Measurements from ENCODE around the gene RHEB.
A peak's percentile ranks its signal among the peaks of the same experiment; 100 is the strongest.

The RHEB gene

DNA sequence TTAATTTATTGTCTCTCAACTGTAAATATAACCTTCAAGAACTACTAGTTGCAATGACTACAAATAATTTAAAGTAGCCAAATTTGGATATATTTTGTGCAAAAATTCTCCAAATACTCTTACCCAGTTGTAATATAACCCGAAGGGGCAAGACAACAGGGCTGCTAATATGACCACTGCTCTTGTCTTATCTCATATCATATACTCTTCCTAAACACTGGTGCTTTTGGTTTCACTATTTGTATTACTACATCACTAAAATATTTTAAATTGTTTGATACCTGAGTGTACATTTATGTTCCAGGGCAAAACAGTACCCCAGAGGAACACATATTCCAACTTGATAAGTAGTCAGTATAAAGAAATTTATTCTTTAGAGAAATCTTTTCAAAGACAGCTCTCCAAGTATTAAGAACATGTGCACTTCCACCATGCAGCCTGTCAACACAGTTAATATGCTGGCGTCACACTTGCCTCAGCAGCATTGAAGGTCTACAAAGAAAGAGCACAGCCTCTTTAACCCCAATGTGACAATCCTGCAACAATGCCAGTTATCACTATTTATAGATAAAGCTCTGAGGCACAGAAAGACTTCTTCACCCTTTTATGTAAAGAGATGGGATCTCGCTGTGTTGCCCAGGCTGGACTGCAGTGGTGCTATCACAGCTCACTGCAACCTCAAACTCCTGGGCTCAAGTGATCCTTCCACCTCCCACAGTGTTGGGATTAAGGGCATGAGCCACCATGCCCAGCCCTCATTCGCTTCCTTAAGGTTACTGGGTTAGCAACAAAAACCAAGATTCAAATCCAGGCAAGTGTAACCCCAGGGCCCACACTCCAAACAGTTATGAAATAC, 37.8 kb downstream of the RHEB start:
- no peaks in the 10 kb centered on the region for H3K27me3 ChIP-seq (ENCODE audit: low read depth, low read length)
- no peak overlapping the region for H3K4me3 ChIP-seq (ENCODE audit: low read length)
- peaks cover 10% of the 10 kb centered on the region for H3K4me1 ChIP-seq (ENCODE audit: low read length)
- TF ChIP-seq EZH2phosphoT487 (IDR thresholded peaks at IDR 0.05; ENCODE audit: low read depth) = no peak
- TF ChIP-seq, protein P1, sequence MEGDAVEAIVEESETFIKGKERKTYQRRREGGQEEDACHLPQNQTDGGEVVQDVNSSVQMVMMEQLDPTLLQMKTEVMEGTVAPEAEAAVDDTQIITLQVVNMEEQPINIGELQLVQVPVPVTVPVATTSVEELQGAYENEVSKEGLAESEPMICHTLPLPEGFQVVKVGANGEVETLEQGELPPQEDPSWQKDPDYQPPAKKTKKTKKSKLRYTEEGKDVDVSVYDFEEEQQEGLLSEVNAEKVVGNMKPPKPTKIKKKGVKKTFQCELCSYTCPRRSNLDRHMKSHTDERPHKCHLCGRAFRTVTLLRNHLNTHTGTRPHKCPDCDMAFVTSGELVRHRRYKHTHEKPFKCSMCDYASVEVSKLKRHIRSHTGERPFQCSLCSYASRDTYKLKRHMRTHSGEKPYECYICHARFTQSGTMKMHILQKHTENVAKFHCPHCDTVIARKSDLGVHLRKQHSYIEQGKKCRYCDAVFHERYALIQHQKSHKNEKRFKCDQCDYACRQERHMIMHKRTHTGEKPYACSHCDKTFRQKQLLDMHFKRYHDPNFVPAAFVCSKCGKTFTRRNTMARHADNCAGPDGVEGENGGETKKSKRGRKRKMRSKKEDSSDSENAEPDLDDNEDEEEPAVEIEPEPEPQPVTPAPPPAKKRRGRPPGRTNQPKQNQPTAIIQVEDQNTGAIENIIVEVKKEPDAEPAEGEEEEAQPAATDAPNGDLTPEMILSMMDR (IDR thresholded peaks at IDR 0.05; ENCODE audit: low read depth, low read length) = no peak
- H2AFZ ChIP-seq (ENCODE audit: low read depth, low read length) = no peak overlapping the region
- H3K36me3 ChIP-seq (replicated peaks; ENCODE audit: low read depth, low read length) = peaks cover 47% of the 10 kb centered on the region
- peaks cover 82% of the 10 kb centered on the region for H4K20me1 ChIP-seq (ENCODE audit: insufficient read depth, low read length)
- no peak overlapping the region for H3K9ac ChIP-seq (ENCODE audit: low read length)
- no peaks in the 10 kb centered on the region; the same call in 1 of the 2 replicates for H3K79me2 ChIP-seq (ENCODE audit: low read length)
- H3K27ac ChIP-seq (ENCODE audit: low read length) = no peak overlapping the region
- H3K4me2 ChIP-seq (ENCODE audit: low read length) = no peak overlapping the region
- H3K9me3 ChIP-seq (ENCODE audit: insufficient read depth, low read length) = no peaks in the 10 kb centered on the region

DNA sequence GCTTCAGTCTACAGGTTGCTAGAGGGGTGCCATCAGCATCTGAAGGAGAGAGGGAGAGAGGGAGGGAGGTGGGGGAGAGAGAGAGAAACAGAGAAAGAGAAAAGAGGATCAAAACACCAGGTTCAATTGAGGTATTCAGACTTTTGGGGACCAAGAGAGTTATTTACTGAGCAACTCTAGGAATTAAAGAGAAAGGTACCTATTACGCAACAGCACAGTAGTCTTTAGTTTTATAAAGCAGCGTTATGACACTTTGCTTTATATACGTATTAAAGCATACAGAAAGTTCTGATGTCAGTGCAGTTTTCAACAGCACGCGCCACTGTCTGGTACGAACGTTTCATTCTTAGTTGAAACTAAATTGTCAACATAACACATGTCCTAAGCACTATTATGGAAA, 41.8 kb downstream of the RHEB start:
- Histone ChIP-seq H3K9me3 (ENCODE audit: insufficient read depth, low read length) (peaks cover 9% of the 10 kb centered on the region; the same call in 1 of the 2 replicates), H3K36me3 (replicated peaks; ENCODE audit: low read depth, low read length) (peaks cover 41% of the 10 kb centered on the region), H3K79me2 (ENCODE audit: low read length) (peaks cover 3% of the 10 kb centered on the region; the same call in 1 of the 2 replicates), H2AFZ (ENCODE audit: low read depth, low read length) (no peak overlapping the region), H3K4me3 (ENCODE audit: low read length) (no peak overlapping the region), H3K9ac (ENCODE audit: low read length) (no peak overlapping the region), H3K27ac (ENCODE audit: low read length) (no peak overlapping the region), H4K20me1 (ENCODE audit: insufficient read depth, low read length) (peaks cover 88% of the 10 kb centered on the region), H3K27me3 (ENCODE audit: low read depth, low read length) (peaks cover 6% of the 10 kb centered on the region; the same call in 1 of the 2 replicates), H3K4me1 (ENCODE audit: low read length) (peaks cover 10% of the 10 kb centered on the region), H3K4me2 (ENCODE audit: low read length) (no peak overlapping the region)
- no peak for TF ChIP-seq EZH2phosphoT487 (IDR thresholded peaks at IDR 0.05; ENCODE audit: low read depth)
- TF ChIP-seq, protein P1 (IDR thresholded peaks at IDR 0.05; ENCODE audit: low read depth, low read length) = no peak

- Histone ChIP-seq H4K20me1 (ENCODE audit: insufficient read depth, low read length) (peaks cover 98% of the 10 kb centered on the region), H3K27ac (ENCODE audit: low read length) (no peak overlapping the region), H3K79me2 (ENCODE audit: low read length) (0 out of 2 replicates have a peak, but pooled peaks cover 3% of the 10 kb centered on the region), H2AFZ (ENCODE audit: low read depth, low read length) (no peak overlapping the region), H3K4me2 (ENCODE audit: low read length) (peak overlapping the region; percentile 65), H3K27me3 (ENCODE audit: low read depth, low read length) (peaks cover 27% of the 10 kb centered on the region), H3K4me3 (ENCODE audit: low read length) (peak overlapping the region; percentile 40), H3K9ac (ENCODE audit: low read length) (no peak overlapping the region), H3K36me3 (replicated peaks; ENCODE audit: low read depth, low read length) (peaks cover 61% of the 10 kb centered on the region), H3K9me3 (ENCODE audit: insufficient read depth, low read length) (peaks cover 9% of the 10 kb centered on the region; the same call in 1 of the 2 replicates), H3K4me1 (ENCODE audit: low read length) (peaks cover 35% of the 10 kb centered on the region)
- TF ChIP-seq, protein P1 (IDR thresholded peaks at IDR 0.05; ENCODE audit: low read depth, low read length) = no peak
- TF ChIP-seq EZH2phosphoT487 (IDR thresholded peaks at IDR 0.05; ENCODE audit: low read depth) = no peak
Measured at GRCh38 chr7:151472644-151473380, 46.9 kb downstream of the RHEB start.

DNA sequence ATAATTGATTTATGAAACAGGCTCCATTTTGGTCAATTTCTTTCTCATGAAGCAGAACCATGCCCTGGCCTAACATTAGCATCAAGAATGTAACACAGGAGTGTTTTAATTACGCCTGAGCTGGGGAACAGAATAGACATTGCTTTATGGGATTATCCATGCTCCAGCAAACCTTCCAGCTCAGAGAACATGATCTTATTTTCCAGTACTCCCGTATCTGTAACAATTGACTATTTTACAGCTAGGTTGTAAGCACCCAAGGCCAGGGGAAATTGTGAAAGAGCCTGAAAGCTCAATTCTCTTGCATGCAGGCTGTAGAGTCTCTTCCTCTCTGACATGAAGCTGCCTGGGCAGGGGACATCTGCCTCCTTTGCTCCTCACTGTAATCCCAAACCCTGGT, 49.0 kb downstream of the RHEB start:
- no peak for TF ChIP-seq EZH2phosphoT487 (IDR thresholded peaks at IDR 0.05; ENCODE audit: low read depth)
- TF ChIP-seq, protein P1 (IDR thresholded peaks at IDR 0.05; ENCODE audit: low read depth, low read length) = no peak
- Histone ChIP-seq H2AFZ (ENCODE audit: low read depth, low read length) (no peak overlapping the region), H3K4me1 (ENCODE audit: low read length) (peaks cover 35% of the 10 kb centered on the region), H3K79me2 (ENCODE audit: low read length) (0 out of 2 replicates have a peak, but pooled peaks cover 3% of the 10 kb centered on the region), H3K9ac (ENCODE audit: low read length) (no peak overlapping the region), H3K27me3 (ENCODE audit: low read depth, low read length) (peaks cover 27% of the 10 kb centered on the region), H3K4me2 (ENCODE audit: low read length) (0 out of 2 replicates have a peak overlapping the region, but pooled peaks have one; percentile 8), H3K36me3 (replicated peaks; ENCODE audit: low read depth, low read length) (peaks cover 61% of the 10 kb centered on the region), H3K9me3 (ENCODE audit: insufficient read depth, low read length) (peaks cover 9% of the 10 kb centered on the region; the same call in 1 of the 2 replicates), H4K20me1 (ENCODE audit: insufficient read depth, low read length) (peaks cover 87% of the 10 kb centered on the region), H3K27ac (ENCODE audit: low read length) (no peak overlapping the region), H3K4me3 (ENCODE audit: low read length) (no peak overlapping the region)
